SU-DHL-6 (cell line): ENCODE measurements around the gene BICD1.
A peak's percentile ranks its signal among the peaks of the same experiment; 100 is the strongest.

ENCODE experiments used
- H2AFZ ChIP-seq: fragments of 200-600 bp; sonication (generic); 2 replicates; pipeline ENCODE4 v1.6.1; 2014; ENCODE audit warnings: low read depth, mild to moderate bottlenecking, moderate library complexity, mixed read lengths, antibody characterized with exemption, low read length; ENCODE audit not compliant: severe bottlenecking
- H3F3A ChIP-seq: fragments of 200-600 bp; shearing (Covaris generic); 2 replicates; pipeline ENCODE4 v1.6.0; 2016; ENCODE audit warnings: antibody characterized with exemption, mild to moderate bottlenecking; ENCODE audit not compliant: insufficient read depth
- H3K27ac ChIP-seq: fragments of 200-600 bp; sonication (generic); 2 replicates; pipeline ENCODE4 v1.5.1; 2016; ENCODE audit warnings: low read depth, mild to moderate bottlenecking, low read length, moderate library complexity, mixed read lengths
- H3K27me3 ChIP-seq: fragments of 200-600 bp; sonication (generic), shearing (Covaris generic); 2 replicates; pipeline ENCODE4 v1.6.0; 2014; ENCODE audit warnings: mild to moderate bottlenecking, low read length
- H3K36me3 ChIP-seq: fragments of 200-600 bp; sonication (generic); 2 replicates; pipeline ENCODE4 v1.6.1; 2014; ENCODE audit warnings: mild to moderate bottlenecking, low read length, mixed read lengths
- H3K4me2 ChIP-seq: fragments of 300-600, 200-600 bp; shearing (Covaris generic), sonication (generic); 2 replicates; pipeline ENCODE4 v1.6.0; 2014; ENCODE audit warnings: low read length, low read depth, mild to moderate bottlenecking; ENCODE audit not compliant: poor library complexity, severe bottlenecking
- H3K4me3 ChIP-seq: fragments of 200-600 bp; sonication (generic); 2 replicates; pipeline ENCODE4 v1.5.1; 2014; ENCODE audit warnings: antibody characterized with exemption, low read length, mild to moderate bottlenecking, mixed read lengths; ENCODE audit not compliant: insufficient read depth, poor library complexity, severe bottlenecking
- H3K79me2 ChIP-seq: fragments of 200-600 bp; sonication (generic); 2 replicates; pipeline ENCODE4 v1.6.1; 2014; ENCODE audit warnings: mild to moderate bottlenecking, low read length, moderate library complexity; ENCODE audit not compliant: insufficient read depth
- H3K9ac ChIP-seq: fragments of 200-600 bp; sonication (generic); 2 replicates; pipeline ENCODE4 v1.7.0; 2014; ENCODE audit warnings: mild to moderate bottlenecking, low read length
- H3K9me2 ChIP-seq: fragments of 200-600 bp; sonication (generic); replicated peaks from 2 replicates; pipeline ENCODE4 v1.6.1; 2014; ENCODE audit warnings: low read length; ENCODE audit not compliant: insufficient read depth
- H3K9me3 ChIP-seq: fragments of 200-600 bp; sonication (generic); 2 replicates; pipeline ENCODE4 v1.6.1; 2014; ENCODE audit warnings: low read length, mixed read lengths; ENCODE audit not compliant: insufficient read depth
- H4K20me1 ChIP-seq: fragments of 200-600 bp; sonication (generic); 2 replicates; pipeline ENCODE4 v1.6.1; 2014; ENCODE audit warnings: low read depth, mild to moderate bottlenecking, antibody characterized with exemption, low read length, moderate library complexity, mixed read lengths
- EZH2phosphoT487 ChIP-seq: fragments of 200-600 bp; sonication (generic), shearing (Covaris generic); conservative IDR thresholded peaks from 2 replicates; pipeline ENCODE4 v1.6.1; 2018; ENCODE audit warnings: mild to moderate bottlenecking, antibody characterized with exemption, low read length, moderate library complexity, mixed read lengths
- TF ChIP-seq, protein P1 (sequence below): fragments of 200-600 bp; sonication (generic); IDR thresholded peaks from one replicate; pipeline ENCODE4 v1.5.1; 2017; ENCODE audit warnings: antibody characterized with exemption, mild to moderate bottlenecking, low read length, moderate library complexity; ENCODE audit not compliant: insufficient read depth, poor library complexity, severe bottlenecking

Gene BICD1

DNA sequence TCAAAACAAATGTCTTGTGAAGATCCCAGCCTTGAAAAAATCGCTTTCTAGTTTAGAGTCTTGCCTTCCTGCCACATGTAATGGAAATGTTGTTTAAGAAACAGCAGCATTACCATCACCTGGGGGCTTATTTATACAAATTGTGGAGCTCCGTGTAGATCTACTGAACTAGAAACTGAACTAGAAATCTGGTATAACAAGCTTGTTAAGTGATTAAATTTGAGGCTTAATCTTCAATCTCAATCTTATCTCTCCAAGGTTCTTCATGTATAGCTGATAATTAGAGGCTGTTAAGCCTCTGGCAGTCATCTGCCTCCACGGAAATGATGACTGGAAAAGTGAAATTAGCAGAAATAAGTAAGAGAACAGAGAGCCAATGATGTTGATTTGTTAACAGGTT lies 200.7 kb downstream of the BICD1 start:
- Histone ChIP-seq H3K27ac (peak overlapping the region; percentile 34), H3K79me2 (peaks cover 1% of the 10 kb centered on the region), H4K20me1 (no peaks in the 10 kb centered on the region), H3K9me2 (no peaks in the 10 kb centered on the region), H2AFZ (no peak overlapping the region), H3K9me3 (no peaks in the 10 kb centered on the region), H3K9ac (no peak overlapping the region), H3K4me2 (no peak overlapping the region), H3K4me3 (no peak overlapping the region), H3K27me3 (no peaks in the 10 kb centered on the region), H3F3A (peaks cover 27% of the 10 kb centered on the region), H3K36me3 (peaks cover 10% of the 10 kb centered on the region; the same call in 1 of the 2 replicates)
- no peak for TF ChIP-seq EZH2phosphoT487
- TF ChIP-seq, protein P1, sequence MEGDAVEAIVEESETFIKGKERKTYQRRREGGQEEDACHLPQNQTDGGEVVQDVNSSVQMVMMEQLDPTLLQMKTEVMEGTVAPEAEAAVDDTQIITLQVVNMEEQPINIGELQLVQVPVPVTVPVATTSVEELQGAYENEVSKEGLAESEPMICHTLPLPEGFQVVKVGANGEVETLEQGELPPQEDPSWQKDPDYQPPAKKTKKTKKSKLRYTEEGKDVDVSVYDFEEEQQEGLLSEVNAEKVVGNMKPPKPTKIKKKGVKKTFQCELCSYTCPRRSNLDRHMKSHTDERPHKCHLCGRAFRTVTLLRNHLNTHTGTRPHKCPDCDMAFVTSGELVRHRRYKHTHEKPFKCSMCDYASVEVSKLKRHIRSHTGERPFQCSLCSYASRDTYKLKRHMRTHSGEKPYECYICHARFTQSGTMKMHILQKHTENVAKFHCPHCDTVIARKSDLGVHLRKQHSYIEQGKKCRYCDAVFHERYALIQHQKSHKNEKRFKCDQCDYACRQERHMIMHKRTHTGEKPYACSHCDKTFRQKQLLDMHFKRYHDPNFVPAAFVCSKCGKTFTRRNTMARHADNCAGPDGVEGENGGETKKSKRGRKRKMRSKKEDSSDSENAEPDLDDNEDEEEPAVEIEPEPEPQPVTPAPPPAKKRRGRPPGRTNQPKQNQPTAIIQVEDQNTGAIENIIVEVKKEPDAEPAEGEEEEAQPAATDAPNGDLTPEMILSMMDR: no peak

DNA sequence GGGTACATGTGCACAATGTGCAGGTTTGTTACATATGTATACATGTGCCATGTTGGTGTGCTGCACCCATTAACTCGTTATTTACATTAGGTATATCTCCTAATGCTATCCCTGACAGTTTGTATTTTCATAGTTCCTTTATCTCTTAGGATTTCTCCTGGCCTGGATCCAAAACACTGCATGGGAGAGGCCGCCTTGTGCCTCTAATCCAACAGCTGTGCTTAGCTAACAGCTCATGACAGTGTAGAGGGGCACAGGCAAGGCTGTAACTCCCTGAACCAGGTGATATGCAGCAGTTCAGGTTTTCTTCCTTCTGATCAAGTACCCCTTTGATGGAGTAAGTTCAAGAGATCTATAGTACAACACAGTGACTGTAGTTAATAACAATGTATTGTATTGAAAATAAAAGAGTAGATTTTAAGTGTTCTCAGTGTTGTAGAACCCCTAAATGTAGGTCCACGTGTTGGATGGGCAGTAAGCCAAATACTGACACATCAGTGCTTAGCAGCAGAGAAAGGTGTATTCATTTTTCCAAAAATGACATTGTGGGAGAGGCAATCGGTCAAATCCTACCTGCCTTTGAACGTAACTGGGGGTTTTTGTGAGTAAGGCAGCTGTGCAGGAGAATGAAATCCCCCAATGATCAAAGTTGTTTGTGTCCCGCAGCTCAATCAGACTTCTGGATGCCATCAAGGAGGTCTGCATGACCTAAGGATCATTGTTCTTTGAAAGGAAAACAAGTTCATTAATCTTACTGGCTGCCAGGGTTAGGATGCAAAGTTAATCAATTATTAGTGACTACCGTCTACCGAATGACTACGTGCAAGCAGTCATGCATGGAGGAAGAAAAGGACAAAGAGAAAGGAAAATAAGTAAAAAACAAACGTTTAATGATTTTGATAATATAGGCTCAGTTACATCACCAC lies 203.4 kb downstream of the BICD1 start:
- Histone ChIP-seq H3K4me2 (no peak overlapping the region), H2AFZ (no peak overlapping the region), H3K27me3 (no peaks in the 10 kb centered on the region), H3K9ac (no peak overlapping the region), H4K20me1 (no peaks in the 10 kb centered on the region), H3K9me3 (no peaks in the 10 kb centered on the region), H3K36me3 (peaks cover 14% of the 10 kb centered on the region), H3K4me3 (no peak overlapping the region), H3K27ac (peak overlapping the region; percentile 52), H3K79me2 (peaks cover 15% of the 10 kb centered on the region), H3F3A (peaks cover 16% of the 10 kb centered on the region), H3K9me2 (no peaks in the 10 kb centered on the region)
- TF ChIP-seq EZH2phosphoT487: no peak
- TF ChIP-seq, protein P1: no peak

DNA sequence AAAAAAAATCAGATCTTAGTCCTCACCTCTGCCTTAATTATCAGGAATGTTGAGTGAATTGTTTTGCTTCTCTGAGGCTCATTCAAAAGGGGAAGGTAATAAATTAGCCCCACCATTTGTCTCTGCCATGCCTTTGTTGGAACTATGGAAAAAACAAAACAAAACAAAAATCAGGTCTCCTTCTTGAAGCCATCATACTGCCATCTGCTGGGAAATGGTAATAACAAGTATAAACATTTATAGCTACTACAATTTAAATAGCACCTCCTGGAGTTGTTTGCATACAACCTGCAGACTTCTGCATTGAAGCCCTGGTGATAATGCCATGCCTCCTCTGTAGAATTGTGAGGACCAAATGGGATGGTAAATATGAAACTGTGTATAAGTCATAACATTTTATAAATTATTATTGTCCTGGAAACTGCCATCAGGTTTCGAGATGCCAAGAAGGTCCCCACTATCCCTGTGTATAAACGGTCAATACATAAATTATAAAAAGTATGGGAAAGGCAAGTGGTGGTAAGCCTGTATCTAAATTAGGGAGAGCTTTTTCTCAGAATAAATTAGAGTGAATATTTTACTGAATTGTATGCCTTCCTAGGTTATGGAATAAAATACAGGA lies 205.5 kb downstream of the BICD1 start:
- peaks cover 19% of the 10 kb centered on the region for H3K79me2 ChIP-seq
- H3K9ac ChIP-seq: peak overlapping the region; percentile 17; the same call in 1 of the 2 replicates
- no peaks in the 10 kb centered on the region for H3K27me3 ChIP-seq
- H3K4me2 ChIP-seq: peak overlapping the region; percentile 33
- H3K9me2 ChIP-seq: no peaks in the 10 kb centered on the region
- H3K36me3 ChIP-seq: peaks cover 9% of the 10 kb centered on the region; the same call in 1 of the 2 replicates
- H3F3A ChIP-seq: peaks cover 11% of the 10 kb centered on the region
- H3K27ac ChIP-seq: peak overlapping the region; percentile 45
- no peak overlapping the region for H2AFZ ChIP-seq
- H3K9me3 ChIP-seq: no peaks in the 10 kb centered on the region
- TF ChIP-seq EZH2phosphoT487: no peak
- TF ChIP-seq, protein P1: peak; percentile 58
- H3K4me3 ChIP-seq: no peak overlapping the region
- H4K20me1 ChIP-seq: no peaks in the 10 kb centered on the region
